Measurements from ENCODE around the gene SAC3D1. TPM values are rescaled to one million over a fixed set of nuclear protein-coding genes. Genes with fewer than 3 reads are reported as not detected.
A peak's percentile ranks its signal among the peaks of the same experiment; 100 is the strongest.
"Not testable (repeated sequence)": the region's sequence is repeated elsewhere in the genome, so short reads cannot be mapped to it uniquely, and the experiment has no call there.

The SAC3D1 gene
- total RNA-seq, 6 experiments from 2014 or later, result 4.2 to 13.8 (median 5.8) TPM

DNA sequence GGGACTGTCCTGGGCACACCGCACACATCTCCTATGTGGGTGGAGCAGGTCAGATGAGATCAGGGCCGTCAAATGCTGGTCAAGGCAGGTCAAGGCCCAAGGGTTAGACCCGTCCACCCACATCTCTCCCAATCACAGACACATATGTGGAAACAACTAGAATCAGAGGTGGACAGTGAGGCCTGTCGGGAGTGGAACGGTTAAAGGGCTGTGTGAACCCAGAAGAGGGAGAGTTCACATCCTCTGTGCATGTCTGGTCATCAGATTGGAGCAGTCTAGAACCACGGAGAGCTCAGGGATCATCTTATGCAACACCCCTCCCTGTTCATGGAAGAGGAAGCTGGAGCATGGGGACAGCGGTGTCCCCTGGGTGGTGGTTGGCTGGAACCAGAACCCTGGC, 21.2 kb upstream of the SAC3D1 start:
- Histone ChIP-seq H3K27ac (no peak overlapping the region), H3K4me3 (no peak overlapping the region), H3K4me1 (peaks cover 0 to 5% (median 0%) of the 10 kb centered on the region in 4 donors), H3K9me3 (no peaks in the 10 kb centered on the region), H3K27me3 (no peaks in the 10 kb centered on the region), H3K36me3 (peaks cover 0 to 3% (median 0%) of the 10 kb centered on the region in 4 donors)
- no peak for TF ChIP-seq POLR2A (IDR thresholded peaks at IDR 0.05)
- TF ChIP-seq, protein P1, sequence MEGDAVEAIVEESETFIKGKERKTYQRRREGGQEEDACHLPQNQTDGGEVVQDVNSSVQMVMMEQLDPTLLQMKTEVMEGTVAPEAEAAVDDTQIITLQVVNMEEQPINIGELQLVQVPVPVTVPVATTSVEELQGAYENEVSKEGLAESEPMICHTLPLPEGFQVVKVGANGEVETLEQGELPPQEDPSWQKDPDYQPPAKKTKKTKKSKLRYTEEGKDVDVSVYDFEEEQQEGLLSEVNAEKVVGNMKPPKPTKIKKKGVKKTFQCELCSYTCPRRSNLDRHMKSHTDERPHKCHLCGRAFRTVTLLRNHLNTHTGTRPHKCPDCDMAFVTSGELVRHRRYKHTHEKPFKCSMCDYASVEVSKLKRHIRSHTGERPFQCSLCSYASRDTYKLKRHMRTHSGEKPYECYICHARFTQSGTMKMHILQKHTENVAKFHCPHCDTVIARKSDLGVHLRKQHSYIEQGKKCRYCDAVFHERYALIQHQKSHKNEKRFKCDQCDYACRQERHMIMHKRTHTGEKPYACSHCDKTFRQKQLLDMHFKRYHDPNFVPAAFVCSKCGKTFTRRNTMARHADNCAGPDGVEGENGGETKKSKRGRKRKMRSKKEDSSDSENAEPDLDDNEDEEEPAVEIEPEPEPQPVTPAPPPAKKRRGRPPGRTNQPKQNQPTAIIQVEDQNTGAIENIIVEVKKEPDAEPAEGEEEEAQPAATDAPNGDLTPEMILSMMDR (IDR thresholded peaks at IDR 0.05), result no peak
- intact Hi-C loops (cut with DNase I), result no loop called here
- ATAC-seq, result peak in 3 of 4 donors; percentile 6 to 42 (median 41)
- no peak for DNase-seq
- WGBS (ENCODE audit: insufficient coverage, low coverage, low lambda C conversion rate, missing lambda C conversion rate), result 40% methylated on average over 6 of the region's 7 CpGs

- ATAC-seq, result no peak
- no peak for TF ChIP-seq POLR2A (IDR thresholded peaks at IDR 0.05)
- TF ChIP-seq, protein P1 (IDR thresholded peaks at IDR 0.05), result no peak
- Histone ChIP-seq H3K27ac (no peak overlapping the region), H3K27me3 (no peaks in the 10 kb centered on the region), H3K9me3 (no peaks in the 10 kb centered on the region), H3K36me3 (peaks cover 0 to 3% (median 0%) of the 10 kb centered on the region in 4 donors), H3K4me3 (no peak overlapping the region), H3K4me1 (peaks cover 0 to 5% (median 0%) of the 10 kb centered on the region in 4 donors)
- intact Hi-C loops (cut with DNase I), result no loop called here
- DNase-seq, result no peak
- WGBS (ENCODE audit: insufficient coverage, low coverage, low lambda C conversion rate, missing lambda C conversion rate), result 50% methylated on average over 3 of the region's 3 CpGs
These were observed 20.0 kb upstream of the SAC3D1 start for GRCh38 chr11:65021003-65021402.

DNA sequence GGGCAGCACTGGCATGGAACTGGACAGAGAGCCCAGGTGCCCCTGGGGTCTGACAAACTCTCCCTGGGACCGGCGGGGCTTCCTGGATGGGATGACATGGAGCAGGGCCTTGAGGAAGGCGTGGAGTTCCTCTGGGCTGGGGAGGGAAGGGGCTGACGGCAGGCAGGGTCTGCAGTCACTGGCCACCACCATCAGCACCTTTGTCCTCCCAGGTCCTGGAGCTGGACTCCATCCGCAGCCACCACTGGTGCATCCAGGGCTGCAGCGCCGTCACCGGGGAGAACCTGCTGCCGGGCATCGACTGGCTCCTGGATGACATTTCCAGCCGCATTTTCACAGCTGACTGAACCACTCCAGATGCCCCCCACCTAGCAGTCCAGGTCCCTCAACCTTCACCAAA, 19.5 kb upstream of the SAC3D1 start:
- no peak for ATAC-seq
- Histone ChIP-seq H3K4me1 (peaks cover 0 to 5% (median 0%) of the 10 kb centered on the region in 4 donors), H3K27me3 (no peaks in the 10 kb centered on the region), H3K36me3 (peaks cover 0 to 3% (median 0%) of the 10 kb centered on the region in 4 donors), H3K27ac (no peak overlapping the region), H3K4me3 (no peak overlapping the region), H3K9me3 (no peaks in the 10 kb centered on the region)
- TF ChIP-seq, protein P1 (IDR thresholded peaks at IDR 0.05), result no peak
- TF ChIP-seq POLR2A (IDR thresholded peaks at IDR 0.05), result no peak
- DNase-seq, result no peak
- intact Hi-C loops (cut with DNase I), result no loop called here
- 100% methylated on average over 1 of the region's 11 CpGs for WGBS (ENCODE audit: insufficient coverage, low coverage, low lambda C conversion rate, missing lambda C conversion rate)

GRCh38 chr11:65023502-65023901, 17.5 kb upstream of the SAC3D1 start:
- peaks cover 0 to 13% (median 4%) of the 10 kb centered on the region in 4 donors for H3K4me1 ChIP-seq
- H3K9me3 ChIP-seq; H3K36me3 ChIP-seq; H3K27ac ChIP-seq; H3K4me3 ChIP-seq; DNase-seq; intact Hi-C loops (cut with DNase I); H3K27me3 ChIP-seq; ATAC-seq: not testable (repeated sequence)
- WGBS (ENCODE audit: insufficient coverage, low coverage, low lambda C conversion rate, missing lambda C conversion rate), result 83% methylated on average over 8 of the region's 8 CpGs

DNA sequence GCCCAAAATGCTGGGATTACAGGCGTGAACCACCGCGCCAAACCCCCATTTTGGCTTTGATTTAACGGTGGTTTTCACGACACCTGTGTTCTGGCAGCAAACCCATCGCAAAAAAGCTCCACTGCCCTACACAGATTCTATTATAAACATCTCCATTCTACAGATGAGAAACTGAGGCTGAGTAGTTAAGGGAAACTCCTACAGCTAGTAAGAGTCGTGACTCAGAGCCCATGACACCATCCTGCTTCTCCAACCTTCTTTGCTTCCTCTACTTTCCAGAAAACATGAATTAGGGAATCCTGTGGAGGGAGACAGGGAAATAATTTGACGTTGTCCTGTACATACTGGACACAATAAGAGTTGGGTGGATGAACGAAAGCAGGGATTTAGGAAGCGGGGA, 14.2 kb upstream of the SAC3D1 start:
- Histone ChIP-seq H3K27ac (peak overlapping the region in 1 of 3 donors; percentile 77), H3K27me3 (no peaks in the 10 kb centered on the region), H3K4me3 (peak overlapping the region in 1 of 3 donors; percentile 68), H3K4me1 (peaks cover 0 to 13% (median 4%) of the 10 kb centered on the region in 4 donors), H3K9me3 (no peaks in the 10 kb centered on the region), H3K36me3 (no peaks in the 10 kb centered on the region)
- no peak for TF ChIP-seq POLR2A (IDR thresholded peaks at IDR 0.05)
- TF ChIP-seq, protein P1 (IDR thresholded peaks at IDR 0.05), result no peak
- DNase-seq, result no peak
- no peak for ATAC-seq
- intact Hi-C loops (cut with DNase I), result no loop called here
- WGBS (ENCODE audit: insufficient coverage, low coverage, low lambda C conversion rate, missing lambda C conversion rate), result 75% methylated on average over 10 of the region's 10 CpGs

Measured in right lobe of liver (tissue), 6 donors.